GM12878 (cell line): ENCODE measurements around the gene NUCB1. TPM values are rescaled to one million over a fixed set of nuclear protein-coding genes. Genes with fewer than 3 reads are reported as not detected.

ENCODE experiments used
- ATAC-seq: fragments of 200-7000 bp; cut with Tn5 transposase; 3 replicates; pipeline ENCODE4 v1.9.1; 2020; ENCODE audit warnings: mild to moderate bottlenecking, moderate library complexity
- BruUV-seq: library from RNA; stranded (reverse); fragments of 400-500 nt; replicated peaks from 2 replicates; lab custom pipeline; 2021; lab: Mats Ljungman, UMichigan
- CTCF ChIA-PET: fragments of 300-600 bp; sonication (Branson Sonifier 250); formaldehyde crosslinking; extraction: SDS; loops from one replicate; lab custom pipeline; 2021; ENCODE audit warnings: inconsistent platforms; lab: Yijun Ruan, JAX
- POLR2A ChIA-PET: fragments of 350-600 bp; formaldehyde crosslinking; extraction: SDS; loops from one replicate; lab custom pipeline; 2021; ENCODE audit warnings: inconsistent platforms; lab: Charles Lee
- RAD21 ChIA-PET: fragments of 300-600 bp; sonication (Branson Sonifier 250); formaldehyde crosslinking; loops from one replicate; lab custom pipeline; 2023; ENCODE audit warnings: antibody characterized with exemption; ENCODE audit not compliant: unreplicated experiment; lab: Charles Lee
- SMC1A ChIA-PET: fragments of 300-600 bp; sonication (Branson Sonifier 250); formaldehyde crosslinking; loops from one replicate; lab custom pipeline; 2023; ENCODE audit not compliant: unreplicated experiment, uncharacterized antibody; lab: Charles Lee
- DNase-seq: peaks from one replicate; pipeline ENCODE4 v3.0.0-alpha.2; 2011; ENCODE audit warnings: low read depth, low spot score
- FAIRE-seq: peaks from 3 replicates; lab custom pipeline; 2011; peaks lifted over from hg19 to GRCh38; lab: Jason Lieb, UNC
- H2AFZ ChIP-seq: 2 replicates; pipeline ENCODE4 v1.6.0; 2011; ENCODE audit warnings: low read depth, low read length, control low read depth; ENCODE audit not compliant: control insufficient read depth
- H3K27ac ChIP-seq: 2 replicates; pipeline ENCODE4 v1.5.1; 2011; ENCODE audit warnings: control low read depth; ENCODE audit not compliant: control insufficient read depth, insufficient read depth
- H3K27me3 ChIP-seq, 2 experiments: replicated peaks in 1 of 2; 2 replicates each; pipeline versions ENCODE4 v1.6.0 to v1.6.1; 2011; ENCODE audit warnings: low read length in 1 of 2; ENCODE audit not compliant: control insufficient read depth in 2 of 2, insufficient read depth in 2 of 2
- H3K36me3 ChIP-seq, 2 experiments: 2 replicates each; pipeline ENCODE4 v1.5.1; 2011; ENCODE audit warnings: low read length in 1 of 2; ENCODE audit not compliant: control insufficient read depth in 2 of 2, insufficient read depth in 2 of 2
- H3K4me1 ChIP-seq: 2 replicates; pipeline ENCODE4 v1.6.1; 2011; ENCODE audit warnings: mild to moderate bottlenecking, low read length, moderate library complexity, mixed read lengths; ENCODE audit not compliant: control insufficient read depth, insufficient read depth
- H3K4me2 ChIP-seq: 2 replicates; pipeline ENCODE4 v1.6.0; 2011; ENCODE audit warnings: control low read depth; ENCODE audit not compliant: control insufficient read depth, insufficient read depth
- H3K4me3 ChIP-seq: fragments of 200-600 bp; sonication (generic); 2 replicates; pipeline ENCODE4 v1.5.1; 2016
- H3K79me2 ChIP-seq: 2 replicates; pipeline ENCODE4 v1.6.0; 2011; ENCODE audit warnings: low read length; ENCODE audit not compliant: control insufficient read depth, insufficient read depth
- H3K9ac ChIP-seq: 2 replicates; pipeline ENCODE4 v1.8.0; 2011; ENCODE audit warnings: low read length, control low read depth, mixed read lengths; ENCODE audit not compliant: control insufficient read depth, insufficient read depth
- H3K9me3 ChIP-seq: replicated peaks from 3 replicates; pipeline ENCODE4 v1.5.1; 2011; ENCODE audit warnings: mild to moderate bottlenecking, low read length; ENCODE audit not compliant: control insufficient read depth, insufficient read depth
- H4K20me1 ChIP-seq: 2 replicates; pipeline ENCODE4 v1.6.0; 2011; ENCODE audit not compliant: control insufficient read depth, insufficient read depth
- CBX5 ChIP-seq: sonication (generic); IDR thresholded peaks from 2 replicates; pipeline ENCODE4 v1.6.1; 2016; ENCODE audit warnings: low read depth, moderate library complexity, mild to moderate bottlenecking, inconsistent platforms
- CTCF ChIP-seq, 3 experiments: IDR thresholded peaks in 2 of 3; conservative IDR thresholded peaks in 1 of 3; 2 replicates each; pipeline ENCODE4 v1.5.1; 2011; ENCODE audit warnings: low read depth in 3 of 3, low read length in 3 of 3, mild to moderate bottlenecking in 3 of 3, control low read depth in 2 of 3, moderate library complexity in 2 of 3, inconsistent platforms in 1 of 3, mixed read lengths in 1 of 3; ENCODE audit not compliant: control insufficient read depth in 2 of 3, insufficient read depth in 1 of 3; ENCODE audit errors: extremely low read depth in 1 of 3
- E2F8 ChIP-seq: fragments of 450-650 bp; IDR thresholded peaks from 2 replicates; pipeline ENCODE4 v1.6.1; 2018; ENCODE audit warnings: mild to moderate bottlenecking, low read depth, moderate library complexity; ENCODE audit not compliant: partially characterized antibody
- GATAD2B ChIP-seq: fragments of 450-650 bp; conservative IDR thresholded peaks from 2 replicates; pipeline ENCODE4 v1.6.1; 2017; ENCODE audit warnings: low read depth, mild to moderate bottlenecking, moderate library complexity
- HDAC6 ChIP-seq: fragments of 200-600 bp; sonication (generic); IDR thresholded peaks from one replicate; pipeline ENCODE4 v1.8.0; 2017; ENCODE audit warnings: antibody characterized with exemption; ENCODE audit not compliant: unreplicated experiment
- NFXL1 ChIP-seq: fragments of 450-650 bp; IDR thresholded peaks from 2 replicates; pipeline ENCODE4 v1.6.1; 2017; ENCODE audit warnings: antibody characterized with exemption, mild to moderate bottlenecking, borderline replicate concordance
- NFYB ChIP-seq: IDR thresholded peaks from 2 replicates; pipeline ENCODE4 v1.6.1; 2011; ENCODE audit warnings: low read depth, mild to moderate bottlenecking, low read length, improper control_type of control experiment, moderate library complexity; ENCODE audit not compliant: insufficient read depth
- NR2C2 ChIP-seq: IDR thresholded peaks from 2 replicates; pipeline ENCODE4 v1.6.1; 2011; ENCODE audit warnings: borderline replicate concordance, low read depth; ENCODE audit not compliant: control insufficient read depth, insufficient read length
- NR2F1 ChIP-seq: fragments of 450-650 bp; conservative IDR thresholded peaks from 2 replicates; pipeline ENCODE4 v1.6.1; 2017; ENCODE audit warnings: mild to moderate bottlenecking
- SIN3A ChIP-seq: IDR thresholded peaks from 2 replicates; pipeline ENCODE4 v1.6.1; 2012; ENCODE audit warnings: low read depth, low read length, improper control_type of control experiment
- ZBTB11 ChIP-seq: fragments of 450-650 bp; formaldehyde crosslinking; IDR thresholded peaks from 2 replicates; pipeline ENCODE4 v1.5.0; 2022; ENCODE audit warnings: mild to moderate bottlenecking, missing genetic modification characterization
- WGBS: methylation state at CpG from one replicate; pipeline ENCODE4 v1.1.6; 2016; ENCODE audit warnings: low lambda C conversion rate; ENCODE audit not compliant: insufficient replicate concordance, insufficient coverage; ENCODE audit errors: missing lambda C conversion rate; 5-methylcytosine and 5-hydroxymethylcytosine counted together
- in situ Hi-C: fragments of 300-500 bp; cut with MboI; formaldehyde crosslinking; loops from 9 replicates; pipeline ENCODE4 v1.14.3; 2018; ENCODE audit warnings: mixed read lengths
- intact Hi-C: fragments of 100-400 bp; cut with micrococcal nuclease; formaldehyde crosslinking; loops from one replicate; pipeline ENCODE4 v1.14.2; 2022; ENCODE audit not compliant: unreplicated experiment
- polyA plus RNA-seq, 11 experiments: library from polyadenylated mRNA; depleted of rRNA in 4 of 11; unstranded in 6 of 11; stranded (reverse) in 5 of 11; fragments of >200 nt; fragmentation: Nextera tagmentation in 4 of 11; fragmentation: Illumina TruSeq in 1 of 11; extraction: Ambion mirVana in 4 of 11; extraction: Trizol in 1 of 11; gene quantifications; 1 replicate in 1 of 11; 2 replicates in 10 of 11; pipeline versions ENCODE4 v1.2.1 to v1.2.3, GENCODE V29; 2011 to 2016; ENCODE audit warnings: inconsistent platforms in 2 of 11, missing spikeins in 2 of 11, low read depth in 1 of 11
- total RNA-seq, 4 experiments: library from RNA; depleted of rRNA in 3 of 4; stranded (reverse); fragments of >200 nt in 3 of 4; fragmentation: Illumina TruSeq in 1 of 4; extraction: Trizol in 1 of 4; gene quantifications; 2 replicates each; pipeline versions ENCODE4 v1.2.1 to v1.2.3, GENCODE V29; 2013 to 2021
- TF ChIP-seq, protein P1 (sequence below): IDR thresholded peaks from 2 replicates; pipeline ENCODE4 v1.6.1; 2011; ENCODE audit warnings: mild to moderate bottlenecking, low read depth, low read length, moderate library complexity; ENCODE audit not compliant: insufficient replicate concordance

NUCB1 gene
- total and polyA plus RNA-seq, 10 of the 15 experiments (the other 5 are each of a cell fraction or from before 2014, with no cell fraction given), result 1.8 to 112 (median 44.5) TPM

DNA sequence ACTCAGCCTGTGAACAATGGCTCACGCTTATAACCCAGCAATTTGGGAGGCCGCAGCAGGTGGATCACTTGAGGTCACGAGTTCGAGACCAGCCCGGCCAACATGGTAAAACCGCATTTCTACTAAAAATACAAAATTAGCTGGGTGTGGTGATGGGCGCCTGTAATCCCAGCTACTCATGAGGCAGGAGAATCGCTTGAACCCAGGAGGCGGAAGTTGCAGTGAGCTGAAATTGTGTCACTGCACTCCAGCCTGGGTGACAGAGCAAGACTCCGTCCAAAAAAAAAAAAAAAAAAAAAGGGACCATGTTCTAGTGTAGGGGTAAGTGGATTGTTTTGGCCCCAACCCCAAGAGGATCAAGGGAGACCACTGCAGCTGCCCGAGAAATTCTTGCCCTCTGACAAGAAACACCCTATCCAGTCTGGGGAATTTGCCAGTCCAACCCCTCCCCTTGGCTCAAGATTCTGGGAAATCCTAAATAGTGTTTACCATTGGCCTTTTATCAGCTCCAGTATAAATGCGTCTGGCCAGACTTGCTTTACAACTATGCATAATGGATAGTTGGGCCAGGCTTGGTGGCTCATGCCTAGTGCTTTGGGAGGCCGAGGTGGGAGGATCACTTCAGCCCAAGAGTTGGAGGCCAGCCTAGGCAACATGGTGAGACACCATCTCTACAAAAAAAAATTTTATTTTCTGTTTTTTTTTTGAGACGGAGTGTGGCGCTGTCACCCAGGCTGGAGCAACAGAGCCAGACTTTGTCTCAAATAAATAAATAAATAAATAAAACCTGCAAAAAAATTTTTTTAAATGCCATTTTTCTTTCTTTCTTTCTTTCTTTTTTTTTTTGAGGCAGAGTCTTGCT is 28.3 kb downstream of the NUCB1 start:
- no peak overlapping the region for H3K4me2 ChIP-seq
- no peaks in the 10 kb centered on the region for H4K20me1 ChIP-seq
- no peaks in the 10 kb centered on the region for H3K36me3 ChIP-seq
- POLR2A ChIA-PET, result interaction anchor here (0.6 to 0.7 kb wide), 7 partner anchors 8 to 201 kb away, joined by 3 to 8 read pairs (median 4); no protein-coding TSS in a partner anchor
- BruUV-seq, result no TSS peak
- WGBS, result 80% methylated on average over 14 of the region's 15 CpGs
- CTCF ChIA-PET, result interaction anchor here (0.6 kb wide), 1 partner anchor 86 kb away, joined by 3 read pairs; no protein-coding TSS in a partner anchor
- ATAC-seq (no peak), FAIRE-seq (no peak), DNase-seq (no peak)
- H3K27ac ChIP-seq, result no peak overlapping the region
- peaks cover 3% of the 10 kb centered on the region; the same call in 1 of the 2 replicates for H3K4me1 ChIP-seq
- RAD21 ChIA-PET, result interaction anchor here (0.7 to 1.5 kb wide), 2 partner anchors 42 to 64 kb away, joined by 3 read pairs; no protein-coding TSS in a partner anchor
- intact Hi-C loops (no loop called here), in situ Hi-C loops (no loop called here)
- H3K79me2 ChIP-seq, result no peaks in the 10 kb centered on the region
- no peak overlapping the region for H2AFZ ChIP-seq
- no peak overlapping the region for H3K9ac ChIP-seq
- H3K9me3 ChIP-seq, result no peaks in the 10 kb centered on the region
- H3K27me3 ChIP-seq, result 0 out of 4 replicates have a peak, but pooled peaks cover 0 to 1% of the 10 kb centered on the region in 2 experiments
- H3K4me3 ChIP-seq, result no peak overlapping the region
- SMC1A ChIA-PET, result no interaction called here
- no peak for TF ChIP-seq ZBTB11 (CRISPR knock-in tag)
- no peak for TF ChIP-seq NR2F1
- TF ChIP-seq HDAC6, result no peak
- TF ChIP-seq, protein P1, sequence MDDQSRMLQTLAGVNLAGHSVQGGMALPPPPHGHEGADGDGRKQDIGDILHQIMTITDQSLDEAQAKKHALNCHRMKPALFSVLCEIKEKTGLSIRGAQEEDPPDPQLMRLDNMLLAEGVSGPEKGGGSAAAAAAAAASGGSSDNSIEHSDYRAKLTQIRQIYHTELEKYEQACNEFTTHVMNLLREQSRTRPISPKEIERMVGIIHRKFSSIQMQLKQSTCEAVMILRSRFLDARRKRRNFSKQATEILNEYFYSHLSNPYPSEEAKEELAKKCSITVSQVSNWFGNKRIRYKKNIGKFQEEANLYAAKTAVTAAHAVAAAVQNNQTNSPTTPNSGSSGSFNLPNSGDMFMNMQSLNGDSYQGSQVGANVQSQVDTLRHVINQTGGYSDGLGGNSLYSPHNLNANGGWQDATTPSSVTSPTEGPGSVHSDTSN, result no peak
- no peak for TF ChIP-seq CTCF (IDR thresholded peaks at IDR 0.05 in 2 of 3, conservative IDR thresholded peaks at IDR 0.05 in 1 of 3; ENCODE audit: control insufficient read depth in 2 of 3, extremely low read depth in 1 of 3, insufficient read depth in 1 of 3, low read depth in 3 of 3, low read length in 3 of 3)
- TF ChIP-seq E2F8, result no peak
- no peak for TF ChIP-seq NFYB
- TF ChIP-seq NFXL1, result no peak
- no peak for TF ChIP-seq CBX5
- TF ChIP-seq GATAD2B, result no peak
- no peak for TF ChIP-seq SIN3A
- TF ChIP-seq NR2C2, result no peak
